HEK293 (cell line): ENCODE results near the gene GMCL1.
A peak's percentile ranks its signal among the peaks of the same experiment; 100 is the strongest.
"Not testable (repeated sequence)": the region's sequence is repeated elsewhere in the genome, so short reads cannot be mapped to it uniquely, and the experiment has no call there.

ENCODE experiments used
- CTCF ChIA-PET: fragments of 350-600 bp; formaldehyde crosslinking; extraction: SDS; loops from one replicate; lab custom pipeline; 2021; ENCODE audit warnings: antibody characterized with exemption; lab: Yijun Ruan, JAX
- POLR2A ChIA-PET: fragments of 300-600 bp; formaldehyde crosslinking; extraction: SDS; loops from one replicate; lab custom pipeline; 2020; ENCODE audit warnings: antibody characterized with exemption, inconsistent platforms; lab: Yijun Ruan, JAX
- H3K27ac ChIP-seq: fragments of 200-500 bp; sonication (Bioruptor generic); 2 replicates; pipeline ENCODE4 v1.5.1; 2014; ENCODE audit warnings: low read depth, low read length, control low read depth, inconsistent platforms; ENCODE audit errors: extremely low read depth
- H3K36me3 ChIP-seq, 2 experiments: fragments of 200-500 bp in 1 of 2; sonication (Bioruptor generic) in 1 of 2; 1 replicate in 1 of 2; 2 replicates in 1 of 2; pipeline ENCODE4 v1.5.1; 2014 to 2017; ENCODE audit warnings: inconsistent platforms in 2 of 2, low read length in 2 of 2; ENCODE audit not compliant: control insufficient read depth in 2 of 2, insufficient read depth in 1 of 2
- H3K4me1 ChIP-seq: fragments of 200-500 bp; sonication (Bioruptor generic); 2 replicates; pipeline ENCODE4 v1.5.1; 2014; ENCODE audit warnings: mild to moderate bottlenecking, low read length, inconsistent platforms; ENCODE audit not compliant: control insufficient read depth, insufficient read depth
- H3K4me3 ChIP-seq: 2 replicates; pipeline ENCODE4 v1.5.1; 2011; ENCODE audit warnings: low read depth, mild to moderate bottlenecking, control low read depth, low read length, moderate library complexity
- H3K9me3 ChIP-seq: fragments of 200-500 bp; sonication (Bioruptor generic); 2 replicates; pipeline ENCODE4 v1.5.1; 2014; ENCODE audit warnings: low read depth, low read length, inconsistent platforms; ENCODE audit not compliant: control insufficient read depth, insufficient read depth
- FEZF1 ChIP-seq: fragments of 450-650 bp; formaldehyde crosslinking; IDR thresholded peaks from 2 replicates; pipeline ENCODE4 v1.5.1; 2016; ENCODE audit warnings: missing biosample characterization, missing genetic modification characterization
- GLI2 ChIP-seq: fragments of 450-650 bp; formaldehyde crosslinking; IDR thresholded peaks from 2 replicates; pipeline ENCODE4; 2017; ENCODE audit warnings: missing biosample characterization, missing genetic modification characterization, low read depth, borderline replicate concordance
- GLIS1 ChIP-seq: fragments of 450-650 bp; formaldehyde crosslinking; IDR thresholded peaks from 2 replicates; pipeline ENCODE4 v1.5.1; 2016; ENCODE audit warnings: missing biosample characterization, missing genetic modification characterization
- KLF1 ChIP-seq: fragments of 450-650 bp; formaldehyde crosslinking; IDR thresholded peaks from 2 replicates; pipeline ENCODE4 v1.5.1; 2016; ENCODE audit warnings: missing biosample characterization, missing genetic modification characterization
- PRDM1 ChIP-seq: fragments of 450-650 bp; formaldehyde crosslinking; IDR thresholded peaks from 2 replicates; pipeline ENCODE4; 2016; ENCODE audit warnings: missing biosample characterization, missing genetic modification characterization
- YY2 ChIP-seq: fragments of 450-650 bp; formaldehyde crosslinking; IDR thresholded peaks from 2 replicates; pipeline ENCODE4 v1.5.1; 2016; ENCODE audit warnings: missing biosample characterization, missing genetic modification characterization
- ZIC2 ChIP-seq: fragments of 450-650 bp; formaldehyde crosslinking; IDR thresholded peaks from 2 replicates; pipeline ENCODE4 v1.5.1; 2016; ENCODE audit warnings: missing biosample characterization, missing genetic modification characterization
- ZNF133 ChIP-seq: fragments of 450-650 bp; formaldehyde crosslinking; IDR thresholded peaks from 2 replicates; pipeline ENCODE4 v1.5.1; 2016; ENCODE audit warnings: missing biosample characterization, missing genetic modification characterization
- ZNF175 ChIP-seq: fragments of 450-650 bp; formaldehyde crosslinking; IDR thresholded peaks from 2 replicates; pipeline ENCODE4 v1.5.1; 2016; ENCODE audit warnings: missing biosample characterization, missing genetic modification characterization
- ZNF184 ChIP-seq: fragments of 450-650 bp; IDR thresholded peaks from 2 replicates; pipeline ENCODE4 v1.5.1; 2018; ENCODE audit warnings: missing biosample characterization, mild to moderate bottlenecking, missing genetic modification characterization
- ZNF214 ChIP-seq: fragments of 450-650 bp; formaldehyde crosslinking; IDR thresholded peaks from 2 replicates; pipeline ENCODE4 v1.5.1; 2017; ENCODE audit warnings: missing biosample characterization, mild to moderate bottlenecking, missing genetic modification characterization, borderline replicate concordance
- ZNF223 ChIP-seq: fragments of 450-650 bp; formaldehyde crosslinking; IDR thresholded peaks from 2 replicates; pipeline ENCODE4 v1.5.1; 2016; ENCODE audit warnings: missing biosample characterization, missing genetic modification characterization
- ZNF335 ChIP-seq: fragments of 450-650 bp; formaldehyde crosslinking; conservative IDR thresholded peaks from 2 replicates; pipeline ENCODE4 v1.5.1; 2016; ENCODE audit warnings: missing biosample characterization, missing genetic modification characterization
- ZNF341 ChIP-seq: fragments of 450-650 bp; formaldehyde crosslinking; IDR thresholded peaks from 2 replicates; pipeline ENCODE4; 2016; ENCODE audit warnings: low read depth, missing biosample characterization, missing genetic modification characterization
- ZNF366 ChIP-seq: fragments of 450-650 bp; formaldehyde crosslinking; conservative IDR thresholded peaks from 2 replicates; pipeline ENCODE4 v1.5.1; 2016; ENCODE audit warnings: missing biosample characterization, missing genetic modification characterization
- ZNF529 ChIP-seq: fragments of 450-650 bp; formaldehyde crosslinking; IDR thresholded peaks from 2 replicates; pipeline ENCODE4 v1.5.1; 2017; ENCODE audit warnings: missing genetic modification characterization, missing biosample characterization; ENCODE audit not compliant: insufficient replicate concordance
- ZNF623 ChIP-seq: fragments of 450-650 bp; formaldehyde crosslinking; IDR thresholded peaks from 2 replicates; pipeline ENCODE4 v1.5.1; 2016; ENCODE audit warnings: missing biosample characterization, missing genetic modification characterization
- ZNF76 ChIP-seq: fragments of 450-650 bp; formaldehyde crosslinking; IDR thresholded peaks from 2 replicates; pipeline ENCODE4; 2016; ENCODE audit warnings: low read depth, missing biosample characterization, missing genetic modification characterization, borderline replicate concordance
- ZNF777 ChIP-seq: fragments of 450-650 bp; formaldehyde crosslinking; IDR thresholded peaks from 2 replicates; pipeline ENCODE4 v1.5.1; 2017; ENCODE audit warnings: missing biosample characterization, missing genetic modification characterization, borderline replicate concordance
- TF ChIP-seq, protein P1 (sequence below): fragments of 450-650 bp; formaldehyde crosslinking; IDR thresholded peaks from 2 replicates; pipeline ENCODE4 v1.5.1; 2016; ENCODE audit warnings: missing biosample characterization, missing genetic modification characterization
- TF ChIP-seq, protein P2 (sequence below): fragments of 450-650 bp; formaldehyde crosslinking; IDR thresholded peaks from 2 replicates; pipeline ENCODE4 v1.5.1; 2016; ENCODE audit warnings: missing biosample characterization, missing genetic modification characterization

Gene GMCL1

DNA sequence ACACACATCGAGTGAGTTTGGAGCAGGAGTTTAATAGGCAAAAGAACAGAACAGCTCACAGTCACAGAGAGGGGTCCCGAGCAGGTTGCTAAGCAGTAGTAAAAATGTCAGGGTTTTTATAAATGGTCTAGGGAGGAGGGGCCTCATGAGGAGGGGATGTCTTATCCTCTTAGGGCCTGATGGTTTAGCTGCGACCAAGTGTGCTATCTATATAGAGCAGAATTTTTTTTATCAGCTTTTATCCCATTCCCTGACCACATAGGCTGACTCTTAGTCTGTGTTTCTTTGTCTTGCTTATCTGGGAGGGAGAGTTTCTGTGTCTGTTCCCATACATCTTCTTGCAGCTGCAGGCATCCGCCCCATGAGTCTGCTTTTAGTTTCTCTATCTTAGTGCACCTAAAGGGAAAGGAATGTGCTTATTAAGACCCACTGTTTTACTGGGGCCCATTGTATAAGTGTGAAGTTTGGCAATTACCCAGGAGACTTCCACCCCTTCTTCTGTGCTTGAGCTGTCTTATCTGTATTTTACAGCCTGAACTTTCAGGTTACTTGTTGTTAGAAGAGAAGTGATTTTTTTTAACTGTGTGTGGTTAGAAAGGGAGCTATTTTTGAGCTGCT is 30.4 kb upstream of the GMCL1 start:
- Histone ChIP-seq H3K9me3 (no peaks in the 10 kb centered on the region), H3K27ac (peak overlapping the region; percentile 29; the same call in 1 of the 2 replicates), H3K4me1 (peaks cover 12% of the 10 kb centered on the region), H3K36me3 (no peaks in the 10 kb centered on the region), H3K4me3 (peak overlapping the region; percentile 21)
- TF ChIP-seq ZIC2 (tag by site-specific recombination), result peak; percentile 27; the same call in 1 of the 2 replicates
- TF ChIP-seq ZNF366, result 0 out of 2 replicates have a peak, but pooled peaks have one; percentile 6
- TF ChIP-seq PRDM1 (tag by site-specific recombination), result 0 out of 2 replicates have a peak, but pooled peaks have one; percentile 28
- peak; percentile 76 for TF ChIP-seq ZNF335 (tag by site-specific recombination)
- TF ChIP-seq, protein P1, sequence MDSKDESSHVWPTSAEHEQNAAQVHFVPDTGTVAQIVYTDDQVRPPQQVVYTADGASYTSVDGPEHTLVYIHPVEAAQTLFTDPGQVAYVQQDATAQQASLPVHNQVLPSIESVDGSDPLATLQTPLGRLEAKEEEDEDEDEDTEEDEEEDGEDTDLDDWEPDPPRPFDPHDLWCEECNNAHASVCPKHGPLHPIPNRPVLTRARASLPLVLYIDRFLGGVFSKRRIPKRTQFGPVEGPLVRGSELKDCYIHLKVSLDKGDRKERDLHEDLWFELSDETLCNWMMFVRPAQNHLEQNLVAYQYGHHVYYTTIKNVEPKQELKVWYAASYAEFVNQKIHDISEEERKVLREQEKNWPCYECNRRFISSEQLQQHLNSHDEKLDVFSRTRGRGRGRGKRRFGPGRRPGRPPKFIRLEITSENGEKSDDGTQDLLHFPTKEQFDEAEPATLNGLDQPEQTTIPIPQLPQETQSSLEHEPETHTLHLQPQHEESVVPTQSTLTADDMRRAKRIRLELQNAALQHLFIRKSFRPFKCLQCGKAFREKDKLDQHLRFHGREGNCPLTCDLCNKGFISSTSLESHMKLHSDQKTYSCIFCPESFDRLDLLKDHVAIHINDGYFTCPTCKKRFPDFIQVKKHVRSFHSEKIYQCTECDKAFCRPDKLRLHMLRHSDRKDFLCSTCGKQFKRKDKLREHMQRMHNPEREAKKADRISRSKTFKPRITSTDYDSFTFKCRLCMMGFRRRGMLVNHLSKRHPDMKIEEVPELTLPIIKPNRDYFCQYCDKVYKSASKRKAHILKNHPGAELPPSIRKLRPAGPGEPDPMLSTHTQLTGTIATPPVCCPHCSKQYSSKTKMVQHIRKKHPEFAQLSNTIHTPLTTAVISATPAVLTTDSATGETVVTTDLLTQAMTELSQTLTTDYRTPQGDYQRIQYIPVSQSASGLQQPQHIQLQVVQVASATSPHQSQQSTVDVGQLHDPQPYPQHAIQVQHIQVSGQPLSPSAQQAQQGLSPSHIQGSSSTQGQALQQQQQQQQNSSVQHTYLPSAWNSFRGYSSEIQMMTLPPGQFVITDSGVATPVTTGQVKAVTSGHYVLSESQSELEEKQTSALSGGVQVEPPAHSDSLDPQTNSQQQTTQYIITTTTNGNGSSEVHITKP (tag by site-specific recombination), result peak; percentile 88
- no peak for TF ChIP-seq ZNF175 (tag by site-specific recombination)
- peak; percentile 48; the same call in 1 of the 2 replicates for TF ChIP-seq ZNF341 (tag by site-specific recombination)
- no peak for TF ChIP-seq ZNF76 (tag by site-specific recombination)
- POLR2A ChIA-PET, result interaction anchor here (0.6 to 2.2 kb wide), 5 partner anchors 9 to 58 kb away, joined by 3 to 15 read pairs (median 7); partner anchors contain the start of gene ANXA4
- CTCF ChIA-PET, result interaction anchor here (1.0 to 11.5 kb wide), 3 partner anchors 17 to 74 kb away, joined by 4 to 92 read pairs (median 25); no protein-coding TSS in a partner anchor

DNA sequence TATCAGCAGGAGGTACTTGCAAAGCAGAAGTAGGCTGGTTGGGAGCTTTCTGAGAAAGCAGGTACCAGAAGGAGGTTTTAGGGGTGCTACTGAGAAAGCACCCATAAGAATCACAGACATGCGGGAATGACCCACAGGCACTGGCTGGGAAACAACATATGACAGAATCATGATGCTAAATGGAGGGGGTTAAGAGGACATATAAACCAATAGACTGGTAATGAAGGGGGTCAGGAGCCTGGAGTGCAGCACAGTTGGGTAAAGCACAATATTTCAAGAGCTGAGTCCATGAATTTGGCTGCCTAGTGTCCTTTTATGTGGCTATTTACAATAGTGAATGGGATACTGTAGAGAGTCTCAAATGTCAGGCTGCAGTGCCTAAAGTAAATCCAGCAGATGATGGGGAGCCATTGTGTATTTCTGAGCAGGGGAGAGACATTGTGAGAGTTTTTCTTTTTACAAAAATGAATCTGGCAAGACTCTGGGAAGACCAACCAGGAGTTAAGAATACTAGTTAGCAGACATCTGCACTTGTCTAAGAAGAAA is 27.6 kb upstream of the GMCL1 start:
- no peaks in the 10 kb centered on the region for H3K9me3 ChIP-seq
- peaks cover 0 to 6% of the 10 kb centered on the region in 2 experiments; a peak in 2 of 3 replicates for H3K36me3 ChIP-seq
- no peak overlapping the region for H3K27ac ChIP-seq
- no peak overlapping the region for H3K4me3 ChIP-seq
- ChIA-PET POLR2A (no interaction called here), CTCF (interaction anchor here (0.6 to 11.5 kb wide), 4 partner anchors 15 to 77 kb away, joined by 3 to 92 read pairs (median 9); no protein-coding TSS in a partner anchor)
- H3K4me1 ChIP-seq, result peaks cover 12% of the 10 kb centered on the region
- TF ChIP-seq FEZF1 (tag by site-specific recombination) (peak; percentile 47; the same call in 1 of the 2 replicates), GLIS1 (tag by site-specific recombination) (no peak), ZIC2 (tag by site-specific recombination) (peak; percentile 77)

GRCh38 chr2:69802781-69803367 is 26.6 kb upstream of the GMCL1 start:
- POLR2A ChIA-PET, H3K4me3 ChIP-seq: not testable (repeated sequence)

DNA sequence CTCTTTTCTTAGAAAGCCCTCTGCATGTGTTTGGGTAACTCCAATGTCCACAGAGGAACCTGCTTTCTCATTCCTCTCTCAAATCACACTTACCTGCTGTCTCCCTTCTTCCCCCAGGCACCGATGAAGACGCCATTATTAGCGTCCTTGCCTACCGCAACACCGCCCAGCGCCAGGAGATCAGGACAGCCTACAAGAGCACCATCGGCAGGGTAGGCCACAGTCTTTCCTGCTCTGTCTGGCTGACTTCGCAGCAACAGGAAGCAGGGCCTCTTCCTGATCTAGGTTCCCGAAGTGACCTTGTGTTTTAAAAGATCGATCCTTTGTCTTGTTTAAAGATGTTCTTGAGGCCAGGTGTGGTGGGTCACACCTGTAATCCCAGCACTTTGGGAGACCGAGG is 25.0 kb upstream of the GMCL1 start:
- POLR2A ChIA-PET, result no interaction called here
- CTCF ChIA-PET, result interaction anchor here (0.6 to 11.5 kb wide), 4 partner anchors 13 to 80 kb away, joined by 3 to 92 read pairs (median 9); no protein-coding TSS in a partner anchor
- no peak overlapping the region for H3K27ac ChIP-seq
- H3K9me3 ChIP-seq, result no peaks in the 10 kb centered on the region
- H3K4me3 ChIP-seq, result no peak overlapping the region
- peaks cover 0 to 12% of the 10 kb centered on the region in 2 experiments; a peak in 2 of 3 replicates for H3K36me3 ChIP-seq
- H3K4me1 ChIP-seq, result peaks cover 2% of the 10 kb centered on the region; the same call in 1 of the 2 replicates
- TF ChIP-seq ZNF777 (tag by site-specific recombination) (no peak), KLF1 (tag by site-specific recombination) (no peak), ZNF623 (tag by site-specific recombination) (no peak), YY2 (tag by site-specific recombination) (no peak), GLI2 (tag by site-specific recombination) (no peak), ZNF133 (tag by site-specific recombination) (no peak), ZNF184 (tag by site-specific recombination) (no peak), ZNF214 (no peak), ZNF223 (tag by site-specific recombination) (no peak), ZNF529 (no peak)
- TF ChIP-seq, protein P2, sequence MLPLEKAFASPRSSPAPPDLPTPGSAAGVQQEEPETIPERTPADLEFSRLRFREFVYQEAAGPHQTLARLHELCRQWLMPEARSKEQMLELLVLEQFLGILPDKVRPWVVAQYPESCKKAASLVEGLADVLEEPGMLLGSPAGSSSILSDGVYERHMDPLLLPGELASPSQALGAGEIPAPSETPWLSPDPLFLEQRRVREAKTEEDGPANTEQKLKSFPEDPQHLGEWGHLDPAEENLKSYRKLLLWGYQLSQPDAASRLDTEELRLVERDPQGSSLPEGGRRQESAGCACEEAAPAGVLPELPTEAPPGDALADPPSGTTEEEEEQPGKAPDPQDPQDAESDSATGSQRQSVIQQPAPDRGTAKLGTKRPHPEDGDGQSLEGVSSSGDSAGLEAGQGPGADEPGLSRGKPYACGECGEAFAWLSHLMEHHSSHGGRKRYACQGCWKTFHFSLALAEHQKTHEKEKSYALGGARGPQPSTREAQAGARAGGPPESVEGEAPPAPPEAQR (tag by site-specific recombination), result no peak

More at GRCh38 chr2:69802781-69803367, 26.6 kb upstream of the GMCL1 start:
- H3K4me1 ChIP-seq, H3K36me3 ChIP-seq, H3K27ac ChIP-seq, H3K9me3 ChIP-seq: not testable (repeated sequence)
- CTCF ChIA-PET, result interaction anchor here (0.6 to 11.5 kb wide), 3 partner anchors 14 to 78 kb away, joined by 3 to 92 read pairs (median 15); no protein-coding TSS in a partner anchor
